Progenitor cell of endocrine pancreas (in vitro differentiated cells): Measurements from ENCODE around the gene MTHFD1. TPM values are rescaled to one million over a fixed set of nuclear protein-coding genes. Genes with fewer than 3 reads are reported as not detected.

Experiments
- DNase-seq: peaks from one replicate; pipeline ENCODE4 v3.0.0; 2021; ENCODE audit warnings: low spot score; ENCODE audit not compliant: unreplicated experiment
- H3K27ac Mint-ChIP-seq: 2 replicates; pipeline ENCODE4 v1.8.0; 2021; ENCODE audit warnings: mild to moderate bottlenecking, moderate library complexity, mixed read lengths
- H3K27me3 Mint-ChIP-seq: 2 replicates; pipeline ENCODE4 v1.8.0; 2021; ENCODE audit warnings: mixed read lengths
- H3K36me3 Mint-ChIP-seq: 2 replicates; pipeline ENCODE4 v1.8.0; 2022; ENCODE audit warnings: mixed read lengths; ENCODE audit not compliant: insufficient read depth
- H3K4me1 Mint-ChIP-seq: 2 replicates; pipeline ENCODE4 v1.8.0; 2021; ENCODE audit warnings: low read depth, mixed read lengths
- H3K4me3 Mint-ChIP-seq: 2 replicates; pipeline ENCODE4 v1.8.0; 2021; ENCODE audit warnings: low read depth, mild to moderate bottlenecking, moderate library complexity, mixed read lengths
- H3K9me3 Mint-ChIP-seq: 2 replicates; pipeline ENCODE4 v1.8.0; 2021; ENCODE audit warnings: low read depth, mixed read lengths
- CTCF ChIP-seq: fragments of 200-600 bp; sonication (generic); IDR thresholded peaks from one replicate; pipeline ENCODE4 v1.5.0; 2021; ENCODE audit warnings: antibody characterized with exemption, mild to moderate bottlenecking; ENCODE audit not compliant: unreplicated experiment
- total RNA-seq: library from RNA; stranded (reverse); gene quantifications from 2 replicates; pipeline ENCODE4 v1.2.1, GENCODE V29; 2021

Gene MTHFD1
- total RNA-seq, 1 donor from 2014 or later, result 70.3 TPM

- no peak overlapping the region for H3K4me3 Mint-ChIP-seq
- TF ChIP-seq CTCF, result no peak
- peaks cover 4% of the 10 kb centered on the region for H3K4me1 Mint-ChIP-seq
- H3K27me3 Mint-ChIP-seq, result peaks cover 11% of the 10 kb centered on the region
- no peaks in the 10 kb centered on the region for H3K9me3 Mint-ChIP-seq
- no peak for DNase-seq
- peaks cover 2% of the 10 kb centered on the region for H3K36me3 Mint-ChIP-seq
- H3K27ac Mint-ChIP-seq, result no peak overlapping the region
Measured at GRCh38 chr14:64463195-64463594, 75.0 kb downstream of the MTHFD1 start.

- H3K9me3 Mint-ChIP-seq, result no peaks in the 10 kb centered on the region
Measured at GRCh38 chr14:64463873-64464272, 75.7 kb downstream of the MTHFD1 start.

GRCh38 chr14:64464651-64465050 lies 76.5 kb downstream of the MTHFD1 start:
- peak overlapping the region; percentile 73 for H3K27ac Mint-ChIP-seq
- H3K4me1 Mint-ChIP-seq, result peaks cover 4% of the 10 kb centered on the region
- no peak for TF ChIP-seq CTCF
- no peaks in the 10 kb centered on the region for H3K9me3 Mint-ChIP-seq
- peaks cover 2% of the 10 kb centered on the region for H3K36me3 Mint-ChIP-seq
- peaks cover 13% of the 10 kb centered on the region for H3K27me3 Mint-ChIP-seq
- DNase-seq, result no peak
- peak overlapping the region; percentile 79 for H3K4me3 Mint-ChIP-seq

More at GRCh38 chr14:64463873-64464272, 75.7 kb downstream of the MTHFD1 start:
- no peak for TF ChIP-seq CTCF
- Mint-ChIP-seq H3K36me3 (peaks cover 2% of the 10 kb centered on the region), H3K27me3 (peaks cover 11% of the 10 kb centered on the region), H3K27ac (no peak overlapping the region), H3K4me3 (no peak overlapping the region), H3K4me1 (peaks cover 4% of the 10 kb centered on the region)
- no peak for DNase-seq

- Mint-ChIP-seq H3K36me3 (peaks cover 2% of the 10 kb centered on the region), H3K4me1 (peaks cover 4% of the 10 kb centered on the region), H3K27ac (peak within 1 kb of the TSS; percentile 77), H3K9me3 (no peaks in the 10 kb centered on the region), H3K4me3 (peak within 1 kb of the TSS; percentile 84), H3K27me3 (peaks cover 13% of the 10 kb centered on the region)
- peak; percentile 81 for DNase-seq
- no peak for TF ChIP-seq CTCF
Measured at GRCh38 chr14:64465191-64465822, 77.2 kb downstream of the MTHFD1 start, which contains the start of gene AKAP5. TSS of gene AKAP5 (plus strand) at chr14:64465499. CDS start at chr14:64468395, 2,896 bp downstream.

- Mint-ChIP-seq H3K4me3 (peak overlapping the region; percentile 84), H3K4me1 (peaks cover 4% of the 10 kb centered on the region), H3K9me3 (no peaks in the 10 kb centered on the region), H3K36me3 (peaks cover under 1% of the 10 kb centered on the region), H3K27ac (peak overlapping the region; percentile 77), H3K27me3 (peaks cover 13% of the 10 kb centered on the region)
- peak; percentile 35 for TF ChIP-seq CTCF
- no peak for DNase-seq
Measured at GRCh38 chr14:64465831-64466554, 77.8 kb downstream of the MTHFD1 start.
